Pancreas (tissue), 10 donors: ENCODE data around the gene TANK. TPM values are rescaled to one million over a fixed set of nuclear protein-coding genes. Genes with fewer than 3 reads are reported as not detected.
"Not testable (repeated sequence)": the region's sequence is repeated elsewhere in the genome, so short reads cannot be mapped to it uniquely, and the experiment has no call there.

ENCODE experiments used
- ATAC-seq, 4 donors: fragments of 200-7000 bp; cut with Tn5 transposase; one replicate each; pipeline versions ENCODE4 v1.8.0 to v1.9.1; 2020; ENCODE audit warnings: mild to moderate bottlenecking in 4 of 4, moderate library complexity in 4 of 4
- DNase-seq, 6 donors: peaks; one replicate each; pipeline ENCODE4 v3.0.0-alpha.2; 2020
- FAIRE-seq: peaks from 2 replicates; lab custom pipeline; 2012; peaks lifted over from hg19 to GRCh38; lab: Jason Lieb, UNC
- H3K27ac ChIP-seq, 4 donors: fragments of 200-600 bp; sonication (generic); 1 replicate in 3 of 4; 2 replicates in 1 of 4; pipeline versions ENCODE4 v1.5.0 to v1.8.0; 2020
- H3K27me3 ChIP-seq, 4 donors: fragments of 200-600 bp; one replicate each; pipeline ENCODE4 v1.8.0; 2021
- H3K36me3 ChIP-seq, 3 donors: fragments of 200-600 bp; sonication (generic) in 1 of 3; one replicate each; pipeline versions ENCODE4 v1.5.0 to v1.8.0; 2020 to 2021
- H3K4me1 ChIP-seq, 3 donors: fragments of 200-600 bp; one replicate each; pipeline ENCODE4 v1.8.0; 2021
- H3K4me3 ChIP-seq, 4 donors: fragments of 200-600 bp; sonication (generic) in 2 of 4; one replicate each; pipeline versions ENCODE4 v1.5.0 to v1.8.0; 2020 to 2021
- H3K9me3 ChIP-seq, 4 donors: fragments of 200-600 bp; one replicate each; pipeline ENCODE4 v1.8.0; 2021
- CTCF ChIP-seq, 4 donors: fragments of 200-600 bp; sonication (generic) in 3 of 4; IDR thresholded peaks; one replicate each; pipeline versions ENCODE4 v1.5.0 to v1.8.0; 2021; ENCODE audit warnings: antibody characterized with exemption in 4 of 4
- WGBS, 2 donors: extraction: QIAGEN DNeasy Blood & Tissue Kit; methylation state at CpG; one replicate each; pipeline ENCODE4 v1.1.7; 2013; 5-methylcytosine and 5-hydroxymethylcytosine counted together
- intact Hi-C, 3 donors: fragments of 100-400 bp; cut with DNase I; formaldehyde crosslinking; loops; one replicate each; pipeline versions ENCODE4 v1.11.1 to v1.14.2; 2022
- polyA plus RNA-seq, 2 donors: library from polyadenylated mRNA; stranded (reverse); fragments of 200-250 nt; gene quantifications; one replicate each; pipeline ENCODE4 v1.2.3, GENCODE V29; 2013
- total RNA-seq, 6 donors: library from RNA; stranded (reverse); fragmentation: NEBNext Ultra II Directional in 4 of 6; extraction: Animal tissue kit (Norgen Biotek cat#: 25700) in 4 of 6; gene quantifications; one replicate each; pipeline versions ENCODE4 v1.2.1 to v1.2.4, GENCODE V29; 2021 to 2023
- donor health status: healthy with polysubstance abuse.
- donor health status: DM: no; HTN: no; CAD: no; lungs with moderate emphysema.
- donor health status: DM: no; HTN: no; CAD: no.
- donor health status: control.
- donor health status: control.
- donor health status: Bipolar disorder and iron deficiency.
- donor health status: DM: yes; HTN: yes; CAD: no.
- donor health status: DM: no; HTN: no; CAD: no.
- donor health status: DM: no; HTN: no; CAD: no.
- donor health status: DM: yes; HTN: yes; CAD: no.

Gene TANK
- total and polyA plus RNA-seq, 8 donors = 10.9 to 30.3 (median 16.0) TPM

- 90 to 93% methylated on average over 4 of the region's 4 CpGs for WGBS, 2 donors
- TF ChIP-seq CTCF (IDR thresholded peaks at IDR 0.05) = no peak
- Histone ChIP-seq H3K27me3 (no peaks in the 10 kb centered on the region), H3K36me3 (no peaks in the 10 kb centered on the region), H3K27ac (no peak overlapping the region), H3K4me1 (peaks cover 4 to 13% (median 11%) of the 10 kb centered on the region in 3 donors), H3K4me3 (no peak overlapping the region), H3K9me3 (no peaks in the 10 kb centered on the region)
- ATAC-seq = no peak
- intact Hi-C loops = no loop called here
- FAIRE-seq = no peak
- DNase-seq = no peak
These were observed 12.8 kb downstream of the TANK start for GRCh38 chr2:161172901-161173540.

GRCh38 chr2:161173541-161174194 is 13.4 kb downstream of the TANK start:
- Histone ChIP-seq H3K4me1 (peaks cover 4 to 13% (median 11%) of the 10 kb centered on the region in 3 donors), H3K9me3 (no peaks in the 10 kb centered on the region), H3K27ac (no peak overlapping the region), H3K36me3 (no peaks in the 10 kb centered on the region), H3K27me3 (no peaks in the 10 kb centered on the region), H3K4me3 (no peak overlapping the region)
- no peak for DNase-seq
- no peak for FAIRE-seq
- ATAC-seq = no peak
- intact Hi-C loops = no loop called here
- no peak for TF ChIP-seq CTCF (IDR thresholded peaks at IDR 0.05)
- 95 to 98% methylated on average over 2 of the region's 2 CpGs for WGBS, 2 donors

- 82 to 83% methylated on average over 1 of the region's 1 CpG for WGBS, 2 donors
- H3K27ac ChIP-seq = no peak overlapping the region
- no peak for FAIRE-seq
- no peaks in the 10 kb centered on the region for H3K9me3 ChIP-seq
- no peak overlapping the region for H3K4me3 ChIP-seq
- DNase-seq = no peak
- H3K27me3 ChIP-seq = no peaks in the 10 kb centered on the region
- ATAC-seq = no peak
- no peak for TF ChIP-seq CTCF (IDR thresholded peaks at IDR 0.05)
- peaks cover 0 to 4% (median 0%) of the 10 kb centered on the region in 3 donors for H3K4me1 ChIP-seq
- intact Hi-C loops = no loop called here
- peaks cover 0 to 29% (median 0%) of the 10 kb centered on the region in 3 donors for H3K36me3 ChIP-seq
These were observed 17.7 kb downstream of the TANK start for GRCh38 chr2:161177969-161178368.

GRCh38 chr2:161178756-161179155 is 18.5 kb downstream of the TANK start:
- Histone ChIP-seq H3K27ac (no peak overlapping the region), H3K36me3 (peaks cover 0 to 29% (median 0%) of the 10 kb centered on the region in 3 donors), H3K27me3 (no peaks in the 10 kb centered on the region), H3K4me3 (no peak overlapping the region), H3K4me1 (peaks cover 0 to 4% (median 0%) of the 10 kb centered on the region in 3 donors), H3K9me3 (no peaks in the 10 kb centered on the region)
- DNase-seq = no peak
- no peak for TF ChIP-seq CTCF (IDR thresholded peaks at IDR 0.05)
- WGBS, 2 donors = 69 to 73% methylated on average over 4 of the region's 4 CpGs
- intact Hi-C loops = no loop called here
- ATAC-seq = peak in 1 of 4 donors; percentile 19
- no peak for FAIRE-seq

GRCh38 chr2:161190050-161190449 is 29.8 kb downstream of the TANK start:
- intact Hi-C loops = no loop called here
- Histone ChIP-seq H3K27ac (no peak overlapping the region), H3K36me3 (no peaks in the 10 kb centered on the region), H3K4me3 (no peak overlapping the region), H3K4me1 (no peaks in the 10 kb centered on the region), H3K9me3 (no peaks in the 10 kb centered on the region), H3K27me3 (no peaks in the 10 kb centered on the region)
- FAIRE-seq = no peak
- DNase-seq = no peak
- TF ChIP-seq CTCF (IDR thresholded peaks at IDR 0.05) = no peak
- no peak for ATAC-seq

GRCh38 chr2:161195602-161196001 is 35.4 kb downstream of the TANK start:
- intact Hi-C loops, H3K27me3 ChIP-seq, H3K4me3 ChIP-seq, FAIRE-seq, ATAC-seq, H3K9me3 ChIP-seq, H3K4me1 ChIP-seq, DNase-seq, H3K27ac ChIP-seq, H3K36me3 ChIP-seq: not testable (repeated sequence)
- WGBS, 2 donors = 97 to 98% methylated on average over 4 of the region's 4 CpGs
